ENCODE data around the gene PIPOX.

PIPOX gene

DNA sequence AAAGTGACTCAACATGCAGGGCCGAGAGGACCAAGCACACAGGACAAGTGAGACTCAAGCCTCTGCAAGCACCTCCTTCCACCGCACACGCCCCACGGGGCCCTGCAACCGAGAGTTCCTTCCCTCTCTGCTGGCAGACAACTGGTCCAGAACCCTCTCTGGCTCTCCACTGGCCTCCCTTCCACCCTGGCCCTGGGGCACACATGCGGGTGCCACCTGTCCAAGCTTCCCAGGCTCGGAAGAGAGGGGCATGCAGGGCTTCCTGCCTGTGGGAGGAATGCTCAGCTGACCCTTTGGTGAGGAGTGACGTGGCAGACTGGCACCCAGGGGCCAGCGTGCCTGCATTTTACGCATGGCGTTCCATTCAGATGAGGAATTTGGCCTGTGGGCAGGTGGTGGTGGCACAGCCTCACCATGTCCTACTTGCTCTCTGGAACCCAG lies 59.8 kb downstream of the PIPOX start:
- no peak for DNase-seq

DNA sequence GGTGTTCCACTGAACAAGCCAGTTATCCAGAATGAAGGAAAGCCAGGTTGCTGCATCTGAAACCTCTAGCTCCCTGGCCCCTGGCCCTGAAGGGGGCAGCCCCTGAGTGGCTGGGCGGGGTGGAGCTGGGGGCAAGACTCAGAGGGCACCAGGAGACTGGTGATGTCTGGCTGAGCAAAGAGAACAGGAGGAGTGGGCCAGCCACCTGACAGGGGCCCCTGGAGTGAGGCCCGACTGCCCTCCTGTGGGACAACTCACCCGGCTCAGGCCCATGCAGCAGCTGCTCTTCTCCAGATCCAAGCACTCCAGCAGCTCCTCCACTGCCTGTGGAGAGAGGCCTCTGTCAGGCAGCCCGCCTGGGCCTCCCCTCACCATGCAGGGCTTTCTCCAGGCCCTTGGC lies 60.4 kb downstream of the PIPOX start:
- no peak for DNase-seq
